GM12878 (cell line): ENCODE data around the gene UQCR11. TPM values are rescaled to one million over a fixed set of nuclear protein-coding genes. Genes with fewer than 3 reads are reported as not detected.

ENCODE experiments used
- ATAC-seq: fragments of 200-7000 bp; cut with Tn5 transposase; 3 replicates; pipeline ENCODE4 v1.9.1; 2020; ENCODE audit warnings: mild to moderate bottlenecking, moderate library complexity
- BruUV-seq: library from RNA; stranded (reverse); fragments of 400-500 nt; replicated peaks from 2 replicates; lab custom pipeline; 2021; lab: Mats Ljungman, UMichigan
- CTCF ChIA-PET: fragments of 300-600 bp; sonication (Branson Sonifier 250); formaldehyde crosslinking; extraction: SDS; loops from one replicate; lab custom pipeline; 2021; ENCODE audit warnings: inconsistent platforms; lab: Yijun Ruan, JAX
- POLR2A ChIA-PET: fragments of 350-600 bp; formaldehyde crosslinking; extraction: SDS; loops from one replicate; lab custom pipeline; 2021; ENCODE audit warnings: inconsistent platforms; lab: Charles Lee
- RAD21 ChIA-PET: fragments of 300-600 bp; sonication (Branson Sonifier 250); formaldehyde crosslinking; loops from one replicate; lab custom pipeline; 2023; ENCODE audit warnings: antibody characterized with exemption; ENCODE audit not compliant: unreplicated experiment; lab: Charles Lee
- SMC1A ChIA-PET: fragments of 300-600 bp; sonication (Branson Sonifier 250); formaldehyde crosslinking; loops from one replicate; lab custom pipeline; 2023; ENCODE audit not compliant: unreplicated experiment, uncharacterized antibody; lab: Charles Lee
- DNase-seq: peaks from one replicate; pipeline ENCODE4 v3.0.0-alpha.2; 2011; ENCODE audit warnings: low read depth, low spot score
- FAIRE-seq: peaks from 3 replicates; lab custom pipeline; 2011; peaks lifted over from hg19 to GRCh38; lab: Jason Lieb, UNC
- H2AFZ ChIP-seq: 2 replicates; pipeline ENCODE4 v1.6.0; 2011; ENCODE audit warnings: low read depth, low read length, control low read depth; ENCODE audit not compliant: control insufficient read depth
- H3K27ac ChIP-seq: 2 replicates; pipeline ENCODE4 v1.5.1; 2011; ENCODE audit warnings: control low read depth; ENCODE audit not compliant: control insufficient read depth, insufficient read depth
- H3K27me3 ChIP-seq, 2 experiments: replicated peaks in 1 of 2; 2 replicates each; pipeline versions ENCODE4 v1.6.0 to v1.6.1; 2011; ENCODE audit warnings: low read length in 1 of 2; ENCODE audit not compliant: control insufficient read depth in 2 of 2, insufficient read depth in 2 of 2
- H3K36me3 ChIP-seq, 2 experiments: 2 replicates each; pipeline ENCODE4 v1.5.1; 2011; ENCODE audit warnings: low read length in 1 of 2; ENCODE audit not compliant: control insufficient read depth in 2 of 2, insufficient read depth in 2 of 2
- H3K4me1 ChIP-seq: 2 replicates; pipeline ENCODE4 v1.6.1; 2011; ENCODE audit warnings: mild to moderate bottlenecking, low read length, moderate library complexity, mixed read lengths; ENCODE audit not compliant: control insufficient read depth, insufficient read depth
- H3K4me2 ChIP-seq: 2 replicates; pipeline ENCODE4 v1.6.0; 2011; ENCODE audit warnings: control low read depth; ENCODE audit not compliant: control insufficient read depth, insufficient read depth
- H3K4me3 ChIP-seq: fragments of 200-600 bp; sonication (generic); 2 replicates; pipeline ENCODE4 v1.5.1; 2016
- H3K79me2 ChIP-seq: 2 replicates; pipeline ENCODE4 v1.6.0; 2011; ENCODE audit warnings: low read length; ENCODE audit not compliant: control insufficient read depth, insufficient read depth
- H3K9ac ChIP-seq: 2 replicates; pipeline ENCODE4 v1.8.0; 2011; ENCODE audit warnings: low read length, control low read depth, mixed read lengths; ENCODE audit not compliant: control insufficient read depth, insufficient read depth
- H3K9me3 ChIP-seq: replicated peaks from 3 replicates; pipeline ENCODE4 v1.5.1; 2011; ENCODE audit warnings: mild to moderate bottlenecking, low read length; ENCODE audit not compliant: control insufficient read depth, insufficient read depth
- H4K20me1 ChIP-seq: 2 replicates; pipeline ENCODE4 v1.6.0; 2011; ENCODE audit not compliant: control insufficient read depth, insufficient read depth
- BCL11A ChIP-seq: IDR thresholded peaks from 2 replicates; pipeline ENCODE4 v1.6.1; 2011; ENCODE audit warnings: low read depth, low read length
- CBFB ChIP-seq: IDR thresholded peaks from 2 replicates; pipeline ENCODE4 v1.6.1; 2016; ENCODE audit warnings: antibody characterized with exemption, low read depth
- CHD1 ChIP-seq: IDR thresholded peaks from 2 replicates; pipeline ENCODE4 v1.6.1; 2012; ENCODE audit warnings: low read depth, low read length, improper control_type of control experiment
- CREM ChIP-seq: IDR thresholded peaks from 2 replicates; pipeline ENCODE4 v1.6.1; 2014; ENCODE audit warnings: antibody characterized with exemption, low read depth
- NR2C2 ChIP-seq: IDR thresholded peaks from 2 replicates; pipeline ENCODE4 v1.6.1; 2011; ENCODE audit warnings: borderline replicate concordance, low read depth; ENCODE audit not compliant: control insufficient read depth, insufficient read length
- REST ChIP-seq: IDR thresholded peaks from 2 replicates; pipeline ENCODE4 v1.6.1; 2012; ENCODE audit warnings: mild to moderate bottlenecking, low read depth, low read length
- ZBTB33 ChIP-seq: fragments of 450-650 bp; IDR thresholded peaks from 2 replicates; pipeline ENCODE4 v1.6.1; 2017; ENCODE audit warnings: mild to moderate bottlenecking
- ZBTB40 ChIP-seq: fragments of 450-650 bp; IDR thresholded peaks from 2 replicates; pipeline ENCODE4 v1.6.1; 2016; ENCODE audit warnings: mild to moderate bottlenecking, moderate library complexity, borderline replicate concordance
- ZNF592 ChIP-seq: fragments of 450-650 bp; IDR thresholded peaks from 2 replicates; pipeline ENCODE4 v1.6.1; 2017; ENCODE audit warnings: mild to moderate bottlenecking, moderate library complexity
- ZNF622 ChIP-seq: fragments of 450-650 bp; IDR thresholded peaks from 2 replicates; pipeline ENCODE4 v1.6.1; 2017; ENCODE audit warnings: mild to moderate bottlenecking, inconsistent platforms
- ZZZ3 ChIP-seq: IDR thresholded peaks from 2 replicates; pipeline ENCODE4 v1.6.1; 2011; ENCODE audit warnings: low read depth; ENCODE audit not compliant: control insufficient read depth, insufficient read length
- WGBS: methylation state at CpG from one replicate; pipeline ENCODE4 v1.1.6; 2016; ENCODE audit warnings: low lambda C conversion rate; ENCODE audit not compliant: insufficient replicate concordance, insufficient coverage; ENCODE audit errors: missing lambda C conversion rate; 5-methylcytosine and 5-hydroxymethylcytosine counted together
- in situ Hi-C: fragments of 300-500 bp; cut with MboI; formaldehyde crosslinking; loops from 9 replicates; pipeline ENCODE4 v1.14.3; 2018; ENCODE audit warnings: mixed read lengths
- intact Hi-C: fragments of 100-400 bp; cut with micrococcal nuclease; formaldehyde crosslinking; loops from one replicate; pipeline ENCODE4 v1.14.2; 2022; ENCODE audit not compliant: unreplicated experiment
- polyA plus RNA-seq, 11 experiments: library from polyadenylated mRNA; depleted of rRNA in 4 of 11; unstranded in 6 of 11; stranded (reverse) in 5 of 11; fragments of >200 nt; fragmentation: Nextera tagmentation in 4 of 11; fragmentation: Illumina TruSeq in 1 of 11; extraction: Ambion mirVana in 4 of 11; extraction: Trizol in 1 of 11; gene quantifications; 1 replicate in 1 of 11; 2 replicates in 10 of 11; pipeline versions ENCODE4 v1.2.1 to v1.2.3, GENCODE V29; 2011 to 2016; ENCODE audit warnings: inconsistent platforms in 2 of 11, missing spikeins in 2 of 11, low read depth in 1 of 11
- total RNA-seq, 4 experiments: library from RNA; depleted of rRNA in 3 of 4; stranded (reverse); fragments of >200 nt in 3 of 4; fragmentation: Illumina TruSeq in 1 of 4; extraction: Trizol in 1 of 4; gene quantifications; 2 replicates each; pipeline versions ENCODE4 v1.2.1 to v1.2.3, GENCODE V29; 2013 to 2021

Gene UQCR11
- total and polyA plus RNA-seq, 10 of the 15 experiments (the other 5 are each of a cell fraction or from before 2014, with no cell fraction given): 28.6 to 586 (median 193) TPM

- intact Hi-C loops (no loop called here), in situ Hi-C loops (no loop called here)
- no peaks in the 10 kb centered on the region for H4K20me1 ChIP-seq
- no peaks in the 10 kb centered on the region for H3K4me1 ChIP-seq
- no peaks in the 10 kb centered on the region for H3K9me3 ChIP-seq
- no peak overlapping the region for H3K4me3 ChIP-seq
- no peak for ATAC-seq
- no peak for DNase-seq
- CTCF ChIA-PET: no interaction called here
- FAIRE-seq: no peak
- RAD21 ChIA-PET: no interaction called here
- H3K27ac ChIP-seq: no peak overlapping the region
- no peak overlapping the region for H3K9ac ChIP-seq
- no peaks in the 10 kb centered on the region for H3K36me3 ChIP-seq
- H3K79me2 ChIP-seq: no peaks in the 10 kb centered on the region
- SMC1A ChIA-PET: no interaction called here
- POLR2A ChIA-PET: no interaction called here
- H3K4me2 ChIP-seq: no peak overlapping the region
- WGBS: 70% methylated on average over 9 of the region's 10 CpGs
- H2AFZ ChIP-seq: no peak overlapping the region
- no peaks in the 10 kb centered on the region for H3K27me3 ChIP-seq
- no TSS peak for BruUV-seq
- TF ChIP-seq REST: no peak
- no peak for TF ChIP-seq ZZZ3
- TF ChIP-seq CREM: no peak
- no peak for TF ChIP-seq ZBTB40
- no peak for TF ChIP-seq BCL11A
- no peak for TF ChIP-seq ZNF622
- TF ChIP-seq ZBTB33: no peak
- TF ChIP-seq NR2C2: no peak
- TF ChIP-seq ZNF592: no peak
- no peak for TF ChIP-seq CBFB
- TF ChIP-seq CHD1: no peak
Observed at GRCh38 chr19:1553415-1553814, 51.8 kb downstream of the UQCR11 start.
